HEK293T (cell line): Measurements from ENCODE around the gene PTTG1.

Experiments
- CTCF ChIA-PET: fragments of 350-600 bp; formaldehyde crosslinking; extraction: SDS; loops from one replicate; lab custom pipeline; 2021; ENCODE audit warnings: antibody characterized with exemption, inconsistent platforms; lab: Yijun Ruan, JAX
- POLR2A ChIA-PET: fragments of 350-600 bp; formaldehyde crosslinking; extraction: SDS; loops from one replicate; lab custom pipeline; 2020; ENCODE audit warnings: antibody characterized with exemption, inconsistent platforms; lab: Yijun Ruan, JAX
- DNase-seq: peaks from one replicate; pipeline ENCODE4 v3.0.0; 2012; ENCODE audit warnings: mixed read lengths; ENCODE audit errors: extremely low spot score
- ARNT ChIP-seq: fragments of 450-650 bp; IDR thresholded peaks from 2 replicates; pipeline ENCODE4 v1.6.1; 2017; ENCODE audit warnings: mild to moderate bottlenecking
- BHLHE40 ChIP-seq: fragments of 450-650 bp; IDR thresholded peaks from 2 replicates; pipeline ENCODE4 v1.6.1; 2016; ENCODE audit warnings: mild to moderate bottlenecking, moderate library complexity, borderline replicate concordance
- CTBP1 ChIP-seq: fragments of 450-650 bp; IDR thresholded peaks from 2 replicates; pipeline ENCODE4 v1.6.1; 2016; ENCODE audit warnings: borderline replicate concordance
- ELF4 ChIP-seq: fragments of 450-650 bp; IDR thresholded peaks from 2 replicates; pipeline ENCODE4 v1.6.1; 2017; ENCODE audit warnings: antibody characterized with exemption
- FOXA1 ChIP-seq: fragments of 450-650 bp; IDR thresholded peaks from 2 replicates; pipeline ENCODE4 v1.6.1; 2016; ENCODE audit warnings: mild to moderate bottlenecking
- FOXK2 ChIP-seq: fragments of 450-650 bp; IDR thresholded peaks from 2 replicates; pipeline ENCODE4 v1.6.1; 2016; ENCODE audit warnings: mild to moderate bottlenecking
- FOXM1 ChIP-seq: fragments of 450-650 bp; IDR thresholded peaks from 2 replicates; pipeline ENCODE4 v1.6.1; 2017; ENCODE audit warnings: mild to moderate bottlenecking, borderline replicate concordance
- HDGF ChIP-seq: fragments of 450-650 bp; IDR thresholded peaks from 2 replicates; pipeline ENCODE4 v1.6.1; 2017; ENCODE audit warnings: antibody characterized with exemption, borderline replicate concordance
- L3MBTL2 ChIP-seq: fragments of 450-650 bp; conservative IDR thresholded peaks from 2 replicates; pipeline ENCODE4 v1.6.1; 2016; ENCODE audit warnings: mild to moderate bottlenecking
- LEF1 ChIP-seq: fragments of 450-650 bp; IDR thresholded peaks from 2 replicates; pipeline ENCODE4 v1.6.1; 2017; ENCODE audit warnings: mild to moderate bottlenecking, borderline replicate concordance
- NFRKB ChIP-seq: fragments of 450-650 bp; IDR thresholded peaks from 2 replicates; pipeline ENCODE4 v1.6.1; 2016; ENCODE audit warnings: mild to moderate bottlenecking, moderate library complexity
- PKNOX1 ChIP-seq: fragments of 450-650 bp; IDR thresholded peaks from 2 replicates; pipeline ENCODE4 v1.6.1; 2016
- SP1 ChIP-seq: fragments of 450-650 bp; IDR thresholded peaks from 2 replicates; pipeline ENCODE4 v1.6.1; 2017
- SUZ12 ChIP-seq: fragments of 450-650 bp; IDR thresholded peaks from 2 replicates; pipeline ENCODE4 v1.6.1; 2016; ENCODE audit warnings: mild to moderate bottlenecking
- TARDBP ChIP-seq: fragments of 450-650 bp; IDR thresholded peaks from 2 replicates; pipeline ENCODE4 v1.6.1; 2016
- ZNF384 ChIP-seq: fragments of 450-650 bp; IDR thresholded peaks from 2 replicates; pipeline ENCODE4 v1.6.1; 2016

The PTTG1 gene

GRCh38 chr5:160444407-160444806 is 22.8 kb downstream of the PTTG1 start:
- TF ChIP-seq PKNOX1 (no peak), FOXA1 (no peak), SP1 (no peak), HDGF (no peak), SUZ12 (no peak), TARDBP (no peak), ZNF384 (no peak), L3MBTL2 (no peak), FOXK2 (no peak)
- CTCF ChIA-PET: no interaction called here
- POLR2A ChIA-PET: no interaction called here
- DNase-seq: no peak

DNA sequence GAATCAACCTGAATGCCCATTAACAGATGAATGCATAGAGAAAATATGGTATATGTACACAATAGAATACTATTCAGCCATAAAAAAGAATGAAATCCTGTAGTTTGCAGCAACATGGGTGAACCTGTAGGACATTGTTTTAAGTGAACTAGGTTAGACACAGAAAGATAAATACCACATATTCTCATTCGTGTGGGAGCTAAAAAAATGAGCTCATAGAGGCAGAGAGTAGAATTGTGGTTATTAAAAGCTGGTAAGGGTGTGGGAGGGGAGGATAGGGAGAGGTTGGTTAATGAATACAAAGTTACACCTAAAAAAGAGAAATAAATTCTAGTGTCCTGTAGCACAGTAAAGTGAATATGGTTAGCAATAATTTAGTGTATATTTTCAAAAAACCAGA is 23.5 kb downstream of the PTTG1 start:
- no peak for DNase-seq
- POLR2A ChIA-PET: no interaction called here
- no peak for TF ChIP-seq PKNOX1
- TF ChIP-seq LEF1: no peak
- no peak for TF ChIP-seq SUZ12
- no peak for TF ChIP-seq FOXA1
- TF ChIP-seq ARNT: no peak
- TF ChIP-seq ELF4: no peak
- TF ChIP-seq TARDBP: no peak
- no peak for TF ChIP-seq FOXM1
- no peak for TF ChIP-seq ZNF384
- no peak for TF ChIP-seq FOXK2
- no peak for TF ChIP-seq CTBP1
- no peak for TF ChIP-seq NFRKB
- no peak for TF ChIP-seq HDGF
- TF ChIP-seq L3MBTL2: no peak
- no peak for TF ChIP-seq SP1
- CTCF ChIA-PET: no interaction called here

- ChIA-PET POLR2A (no interaction called here), CTCF (no interaction called here)
- TF ChIP-seq LEF1 (no peak), TARDBP (no peak), SP1 (no peak), FOXA1 (no peak), SUZ12 (no peak), L3MBTL2 (no peak), NFRKB (no peak), ZNF384 (no peak), HDGF (no peak), ELF4 (no peak), FOXM1 (no peak), ARNT (no peak), PKNOX1 (no peak), CTBP1 (no peak), FOXK2 (no peak)
- DNase-seq: no peak
Measured at GRCh38 chr5:160445751-160446150, 24.1 kb downstream of the PTTG1 start.

DNA sequence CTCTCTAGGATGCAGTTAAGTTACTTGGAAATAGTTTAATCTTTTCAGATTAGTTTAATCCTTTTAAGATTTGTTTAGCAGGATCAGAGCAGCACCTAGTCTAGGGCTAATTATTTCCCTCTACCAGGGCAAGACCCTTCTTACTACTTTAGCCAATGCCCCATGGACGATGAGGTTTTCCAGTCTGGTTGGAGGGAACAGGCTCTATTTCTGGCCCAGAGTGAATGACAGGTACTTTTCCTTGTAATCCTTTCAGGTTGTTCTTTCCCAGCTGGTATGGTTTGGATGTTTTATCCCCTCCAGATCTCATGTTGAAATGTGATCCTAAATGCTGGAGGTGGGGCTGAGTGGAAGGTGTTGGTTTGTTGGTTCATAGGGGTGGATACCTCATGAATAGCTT is 27.2 kb downstream of the PTTG1 start:
- TF ChIP-seq SP1: no peak
- no peak for TF ChIP-seq ARNT
- no peak for TF ChIP-seq FOXM1
- no peak for TF ChIP-seq TARDBP
- no peak for TF ChIP-seq SUZ12
- no peak for TF ChIP-seq ELF4
- TF ChIP-seq NFRKB: no peak
- TF ChIP-seq PKNOX1: no peak
- TF ChIP-seq CTBP1: no peak
- no peak for TF ChIP-seq BHLHE40
- TF ChIP-seq HDGF: no peak
- TF ChIP-seq L3MBTL2: no peak
- no peak for TF ChIP-seq LEF1
- no peak for TF ChIP-seq ZNF384
- no peak for TF ChIP-seq FOXK2
- TF ChIP-seq FOXA1: no peak
- DNase-seq: no peak
- CTCF ChIA-PET: interaction anchor here (2.1 kb wide), 1 partner anchor 10 kb away, joined by 10 read pairs; no protein-coding TSS in a partner anchor
- POLR2A ChIA-PET: no interaction called here

DNA sequence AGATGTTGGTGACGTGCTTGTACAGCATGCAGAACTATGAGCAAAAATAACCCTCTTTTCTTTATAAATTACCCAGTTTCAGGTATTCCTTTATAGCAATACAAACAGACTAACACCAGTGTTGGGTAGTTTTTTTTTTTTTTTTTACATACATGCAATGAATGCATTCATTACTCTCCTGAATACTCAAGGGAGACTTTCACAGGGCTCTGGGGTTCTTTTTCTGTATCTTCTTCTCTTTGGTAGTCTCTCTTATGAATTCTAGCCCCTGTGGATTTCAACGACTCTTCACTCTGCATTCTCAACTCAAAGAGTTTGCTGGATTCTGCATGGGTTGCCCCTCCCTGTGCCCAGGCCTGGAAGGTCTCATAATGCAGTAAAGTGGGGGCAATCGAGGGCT is 27.8 kb downstream of the PTTG1 start:
- CTCF ChIA-PET: interaction anchor here (2.1 kb wide), 1 partner anchor 10 kb away, joined by 10 read pairs; no protein-coding TSS in a partner anchor
- POLR2A ChIA-PET: no interaction called here

More for the DNA sequence above, 27.8 kb downstream of the PTTG1 start:
- no peak for TF ChIP-seq L3MBTL2
- no peak for TF ChIP-seq ELF4
- no peak for TF ChIP-seq FOXK2
- no peak for TF ChIP-seq FOXA1
- TF ChIP-seq ARNT: no peak
- no peak for TF ChIP-seq SP1
- TF ChIP-seq ZNF384: no peak
- no peak for TF ChIP-seq NFRKB
- TF ChIP-seq PKNOX1: no peak
- TF ChIP-seq BHLHE40: no peak
- no peak for TF ChIP-seq TARDBP
- no peak for TF ChIP-seq FOXM1
- no peak for DNase-seq
